Uterus (tissue), 4 donors: Measurements from ENCODE around the gene RALGPS1. TPM values are rescaled to one million over a fixed set of nuclear protein-coding genes. Genes with fewer than 3 reads are reported as not detected.

Experiments
- DNase-seq, 2 donors: peaks; one replicate each; pipeline ENCODE4 v3.0.0-alpha.2; 2019 to 2020
- H3K27ac ChIP-seq, 2 donors: fragments of 200-600 bp; sonication (generic); 1 replicate in 1 of 2; 2 replicates in 1 of 2; pipeline ENCODE4 v1.5.1; 2016 to 2018
- H3K27me3 ChIP-seq, 2 donors: fragments of 200-600 bp; sonication (generic); one replicate each; pipeline ENCODE4 v1.5.1; 2018 to 2019; ENCODE audit warnings: control low read depth in 1 of 2
- H3K36me3 ChIP-seq, 2 donors: fragments of 200-600 bp; sonication (generic); one replicate each; pipeline ENCODE4 v1.5.1; 2019; ENCODE audit warnings: control low read depth in 1 of 2
- H3K4me1 ChIP-seq, 2 donors: fragments of 200-600 bp; sonication (generic); one replicate each; pipeline ENCODE4 v1.5.1; 2018 to 2019; ENCODE audit warnings: control low read depth in 1 of 2
- H3K4me3 ChIP-seq, 2 donors: fragments of 200-600 bp; sonication (generic); 1 replicate in 1 of 2; 2 replicates in 1 of 2; pipeline ENCODE4 v1.5.1; 2018 to 2019; ENCODE audit warnings: mild to moderate bottlenecking in 1 of 2
- H3K9me3 ChIP-seq, 2 donors: fragments of 200-600 bp; sonication (generic); one replicate each; pipeline ENCODE4 v1.5.1; 2019; ENCODE audit warnings: control low read depth in 1 of 2
- CTCF ChIP-seq, 4 experiments: fragments of 200-600 bp in 2 of 4; fragments of 450-650 bp in 2 of 4; sonication (generic) in 2 of 4; IDR thresholded peaks; one replicate each; pipeline ENCODE4 v1.5.1; 2016 to 2019; ENCODE audit warnings: antibody characterized with exemption in 4 of 4, mild to moderate bottlenecking in 2 of 4, moderate library complexity in 1 of 4
- POLR2A ChIP-seq, 2 donors: fragments of 450-650 bp; IDR thresholded peaks; one replicate each; pipeline ENCODE4 v1.6.1; 2016; ENCODE audit warnings: antibody characterized with exemption in 2 of 2, mild to moderate bottlenecking in 1 of 2, moderate library complexity in 1 of 2
- intact Hi-C: fragments of 100-400 bp; cut with DNase I; formaldehyde crosslinking; loops from one replicate; pipeline ENCODE4 v1.15.1; 2023; ENCODE audit warnings: low total_unique reads
- total RNA-seq, 4 donors: library from RNA; depleted of rRNA in 3 of 4; stranded (reverse); fragments of >200 nt in 3 of 4; gene quantifications; one replicate each; pipeline versions ENCODE4 v1.1.0 to v1.2.4, GENCODE V29; 2014 to 2023
- donor health status: DM: yes; HTN: yes; CAD: no.

Gene RALGPS1
- total RNA-seq, 4 donors from 2014 or later = 8.5 to 16.7 (median 14.5) TPM

DNA sequence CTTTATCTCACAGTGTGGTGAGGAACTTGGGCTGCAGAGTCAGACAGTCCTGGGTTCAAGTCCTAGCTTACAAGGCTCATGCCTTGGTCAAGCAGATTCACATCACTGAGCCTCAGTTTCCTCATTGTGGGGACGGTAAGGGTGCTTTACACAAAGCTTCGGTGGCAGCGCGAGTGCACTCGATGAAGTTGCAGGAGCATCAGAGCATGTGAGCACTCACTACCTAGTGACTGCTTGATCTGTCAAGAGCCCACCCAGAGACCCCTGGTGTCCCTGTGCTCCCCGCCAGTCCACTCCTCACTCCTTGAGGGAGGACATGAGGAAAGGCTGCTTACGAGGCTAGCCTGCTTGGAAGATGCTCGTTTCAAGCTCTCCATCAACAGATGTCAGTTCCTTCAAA, 293.8 kb downstream of the RALGPS1 start:
- Histone ChIP-seq H3K36me3 (no peaks in the 10 kb centered on the region), H3K27ac (no peak overlapping the region), H3K4me3 (no peak overlapping the region), H3K9me3 (no peaks in the 10 kb centered on the region), H3K27me3 (no peaks in the 10 kb centered on the region), H3K4me1 (no peaks in the 10 kb centered on the region)
- intact Hi-C loops = no loop called here
- no peak for DNase-seq
- no peak for TF ChIP-seq POLR2A (IDR thresholded peaks at IDR 0.05)
- TF ChIP-seq CTCF (IDR thresholded peaks at IDR 0.05) = no peak

- intact Hi-C loops = no loop called here
- Histone ChIP-seq H3K9me3 (no peaks in the 10 kb centered on the region), H3K27ac (peak overlapping the region; percentile 61 to 73), H3K27me3 (no peaks in the 10 kb centered on the region), H3K36me3 (no peaks in the 10 kb centered on the region), H3K4me1 (no peaks in the 10 kb centered on the region), H3K4me3 (no peak overlapping the region)
- peak in 1 of 2 donors; percentile 25 for DNase-seq
- TF ChIP-seq POLR2A (IDR thresholded peaks at IDR 0.05) (no peak), CTCF (IDR thresholded peaks at IDR 0.05) (no peak)
Observed at GRCh38 chr9:127209220-127209619, 294.6 kb downstream of the RALGPS1 start.

- Histone ChIP-seq H3K27me3 (no peaks in the 10 kb centered on the region), H3K9me3 (no peaks in the 10 kb centered on the region), H3K4me3 (no peak overlapping the region), H3K27ac (peak overlapping the region; percentile 61 to 73), H3K36me3 (no peaks in the 10 kb centered on the region), H3K4me1 (no peaks in the 10 kb centered on the region)
- peak; percentile 54 to 67 for DNase-seq
- TF ChIP-seq POLR2A (IDR thresholded peaks at IDR 0.05) (no peak), CTCF (IDR thresholded peaks at IDR 0.05) (no peak)
- intact Hi-C loops = no loop called here
Observed at GRCh38 chr9:127209948-127210640, 295.5 kb downstream of the RALGPS1 start.

DNA sequence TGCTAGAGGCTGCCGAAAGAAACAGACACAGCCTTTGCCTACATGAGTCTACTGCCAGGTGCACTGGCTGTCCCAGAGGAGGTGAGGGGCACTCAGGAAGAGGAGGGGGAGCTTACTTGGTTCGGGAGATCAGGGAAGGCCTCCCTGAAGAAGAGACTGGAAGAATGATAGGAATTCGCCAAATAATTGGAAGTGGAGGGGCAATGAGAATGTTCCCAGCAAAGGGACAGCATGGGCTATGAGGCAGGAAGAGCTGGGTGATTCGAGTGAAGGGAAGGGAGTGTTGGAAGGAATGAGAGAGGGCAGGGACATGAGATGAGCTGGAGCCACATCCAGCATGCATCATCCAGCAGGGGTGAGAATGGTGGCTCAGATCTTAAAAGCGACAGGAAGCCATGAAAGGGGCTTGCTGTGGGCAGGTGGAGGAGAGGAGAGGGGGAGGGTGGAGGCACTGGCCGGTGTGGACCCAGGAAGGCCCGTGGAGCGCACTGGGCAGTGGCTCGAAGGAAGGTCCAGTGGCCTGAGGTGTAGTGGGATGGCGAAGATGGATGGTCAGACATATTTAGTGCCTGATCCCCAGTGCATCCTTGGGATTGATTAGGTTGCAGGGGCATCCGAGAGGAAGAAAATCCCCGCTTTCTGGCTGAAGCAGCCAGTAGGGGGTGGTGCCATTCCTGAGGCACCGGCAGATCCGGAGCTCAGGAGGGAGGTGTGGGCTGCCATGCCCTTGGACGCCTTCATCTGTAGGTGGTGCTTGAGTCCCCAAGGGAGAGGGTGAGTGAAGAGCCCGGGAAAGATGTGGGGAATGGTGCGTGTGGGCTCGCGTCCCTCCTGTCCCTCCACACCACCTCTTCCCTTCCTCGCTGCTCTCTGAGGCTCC, 296.5 kb downstream of the RALGPS1 start:
- Histone ChIP-seq H3K27me3 (no peaks in the 10 kb centered on the region), H3K36me3 (no peaks in the 10 kb centered on the region), H3K4me1 (no peaks in the 10 kb centered on the region), H3K4me3 (no peak overlapping the region), H3K27ac (peak overlapping the region; percentile 61 to 73), H3K9me3 (no peaks in the 10 kb centered on the region)
- no peak for TF ChIP-seq POLR2A (IDR thresholded peaks at IDR 0.05)
- no peak for TF ChIP-seq CTCF (IDR thresholded peaks at IDR 0.05)
- peak; percentile 12 to 17 for DNase-seq
- intact Hi-C loops = no loop called here

- H3K4me3 ChIP-seq = no peak overlapping the region
- no peaks in the 10 kb centered on the region for H3K4me1 ChIP-seq
- H3K27me3 ChIP-seq = no peaks in the 10 kb centered on the region
- intact Hi-C loops = no loop called here
- peak in 1 of 2 donors; percentile 11 for DNase-seq
- no peaks in the 10 kb centered on the region for H3K36me3 ChIP-seq
- TF ChIP-seq POLR2A (IDR thresholded peaks at IDR 0.05) = no peak
- no peak overlapping the region for H3K27ac ChIP-seq
- no peaks in the 10 kb centered on the region for H3K9me3 ChIP-seq
Observed at GRCh38 chr9:127211983-127212382, 297.4 kb downstream of the RALGPS1 start.
